Naive thymus-derived CD4-positive, alpha-beta T cell (primary cell): Measurements from ENCODE around the gene SSTR5. TPM values are rescaled to one million over a fixed set of nuclear protein-coding genes. Genes with fewer than 3 reads are reported as not detected.
A peak's percentile ranks its signal among the peaks of the same experiment; 100 is the strongest.

Source experiments
- ATAC-seq: fragments of 150-1000 bp; cut with Tn5 transposase; 2 replicates; pipeline ENCODE4 v1.10.0; 2021; ENCODE audit warnings: mild to moderate bottlenecking, moderate library complexity
- CTCF ChIA-PET: fragments of 350-600 bp; sonication (Branson Sonifier 250); formaldehyde crosslinking; loops from one replicate; lab custom pipeline; 2021; ENCODE audit warnings: antibody characterized with exemption; lab: Charles Lee
- POLR2A ChIA-PET: fragments of 350-600 bp; sonication (Branson Sonifier 250); formaldehyde crosslinking; loops from one replicate; lab custom pipeline; 2021; ENCODE audit warnings: antibody characterized with exemption, inconsistent platforms; lab: Charles Lee
- DNase-seq, 9 donors: peaks; one replicate each; pipeline versions ENCODE4 v3.0.0 to v3.0.0-alpha.2; 2020 to 2022; ENCODE audit warnings: mixed read lengths in 1 of 9
- H3K27ac ChIP-seq: one replicate; pipeline ENCODE4 v1.7.0; 2013; ENCODE audit warnings: mild to moderate bottlenecking, low read depth, low read length, moderate library complexity
- H3K27me3 ChIP-seq, 2 donors: one replicate each; pipeline ENCODE4 v1.7.0; 2013; ENCODE audit warnings: low read length in 2 of 2, mild to moderate bottlenecking in 2 of 2, moderate library complexity in 2 of 2; ENCODE audit not compliant: control insufficient read depth in 2 of 2, insufficient read depth in 2 of 2
- H3K36me3 ChIP-seq, 3 experiments: 1 replicate in 2 of 3; 2 replicates in 1 of 3; pipeline ENCODE4 v1.7.0; 2013; ENCODE audit warnings: low read length in 3 of 3, mild to moderate bottlenecking in 3 of 3, moderate library complexity in 1 of 3; ENCODE audit not compliant: insufficient read depth in 3 of 3, control insufficient read depth in 2 of 3
- H3K4me1 ChIP-seq, 2 donors: one replicate each; pipeline ENCODE4 v1.7.0; 2013; ENCODE audit warnings: low read length in 2 of 2, mild to moderate bottlenecking in 2 of 2, moderate library complexity in 1 of 2; ENCODE audit not compliant: control insufficient read depth in 2 of 2, insufficient read depth in 2 of 2
- H3K4me3 ChIP-seq: 2 replicates; pipeline ENCODE4 v1.7.0; 2013; ENCODE audit warnings: mild to moderate bottlenecking, low read length
- H3K9me3 ChIP-seq, 3 experiments: 1 replicate in 2 of 3; 2 replicates in 1 of 3; pipeline ENCODE4 v1.7.0; 2013; ENCODE audit warnings: low read length in 3 of 3; ENCODE audit not compliant: control insufficient read depth in 2 of 3
- H3K27ac Mint-ChIP-seq, 9 donors: one replicate each; pipeline ENCODE4 v1.8.0; 2020 to 2022; ENCODE audit warnings: mixed read lengths in 9 of 9, mild to moderate bottlenecking in 8 of 9, moderate library complexity in 5 of 9, inconsistent platforms in 2 of 9
- H3K27me3 Mint-ChIP-seq, 5 donors: one replicate each; pipeline ENCODE4 v1.8.0; 2021 to 2022; ENCODE audit warnings: mixed read lengths in 5 of 5, mild to moderate bottlenecking in 1 of 5
- H3K36me3 Mint-ChIP-seq, 5 donors: one replicate each; pipeline ENCODE4 v1.8.0; 2020 to 2022; ENCODE audit warnings: mixed read lengths in 5 of 5, mild to moderate bottlenecking in 3 of 5, inconsistent platforms in 1 of 5
- H3K4me1 Mint-ChIP-seq, 7 donors: one replicate each; pipeline ENCODE4 v1.8.0; 2020 to 2022; ENCODE audit warnings: mixed read lengths in 7 of 7, mild to moderate bottlenecking in 3 of 7, inconsistent platforms in 1 of 7
- H3K4me3 Mint-ChIP-seq, 10 donors: one replicate each; pipeline ENCODE4 v1.8.0; 2020 to 2022; ENCODE audit warnings: mild to moderate bottlenecking in 10 of 10, mixed read lengths in 10 of 10, moderate library complexity in 6 of 10, inconsistent platforms in 2 of 10
- H3K9me3 Mint-ChIP-seq, 11 donors: one replicate each; pipeline ENCODE4 v1.8.0; 2020 to 2022; ENCODE audit warnings: mixed read lengths in 11 of 11, mild to moderate bottlenecking in 4 of 11, inconsistent platforms in 1 of 11, moderate library complexity in 1 of 11
- intact Hi-C, 2 donors: fragments of 100-400 bp; cut with micrococcal nuclease; formaldehyde crosslinking; loops; one replicate each; pipeline ENCODE4 v1.15.1; 2023
- polyA plus RNA-seq, 2 donors: library from polyadenylated mRNA; unstranded; fragments of 300-500 nt; fragmentation: Illumina TruSeq; gene quantifications; one replicate each; pipeline ENCODE4 v1.2.3, GENCODE V29; 2021
- total RNA-seq, 6 experiments: library from RNA in 5 of 6; stranded (reverse) in 5 of 6; gene quantifications; 1 replicate in 5 of 6; 2 replicates in 1 of 6; pipeline ENCODE4 v1.2.3 and lab custom pipeline; 2021 to 2026

Gene SSTR5
- total and polyA plus RNA-seq, 7 experiments from 2014 or later, result not detected

DNA sequence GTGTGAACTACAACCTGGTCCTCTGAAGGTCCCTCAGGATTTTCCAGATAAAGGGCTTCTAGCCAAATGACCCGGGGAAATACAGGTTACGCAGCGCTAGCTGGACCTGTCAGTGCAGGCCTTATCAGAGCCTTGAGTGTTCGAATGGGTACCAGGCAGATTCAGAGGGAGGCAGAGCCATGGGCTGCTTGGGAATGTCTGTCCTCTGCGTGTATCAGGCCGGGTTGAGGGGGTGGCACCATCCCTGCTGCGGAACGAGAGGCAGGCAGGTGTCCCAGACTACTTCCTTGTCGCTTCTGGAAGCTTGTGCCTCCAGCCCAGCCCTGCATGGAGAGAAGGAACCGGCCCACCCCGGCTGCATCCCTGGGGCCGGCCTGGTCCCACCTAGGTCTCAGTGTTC is 33.6 kb upstream of the SSTR5 start:
- Histone ChIP-seq H3K27me3 (no peaks in the 10 kb centered on the region), H3K4me3 (no peak overlapping the region), H3K4me1 (no peaks in the 10 kb centered on the region), H3K27ac (no peak overlapping the region), H3K9me3 (peaks cover 0 to 6% (median 0%) of the 10 kb centered on the region in 3 experiments), H3K36me3 (no peaks in the 10 kb centered on the region)
- ATAC-seq (no peak), DNase-seq (no peak)
- ChIA-PET POLR2A (no interaction called here), CTCF (no interaction called here)
- Mint-ChIP-seq H3K9me3 (peaks cover 0 to 7% (median 0%) of the 10 kb centered on the region in 11 donors), H3K27ac (no peak overlapping the region), H3K4me1 (no peaks in the 10 kb centered on the region), H3K36me3 (peaks cover 0 to 3% (median 0%) of the 10 kb centered on the region in 5 donors), H3K4me3 (no peak overlapping the region), H3K27me3 (no peaks in the 10 kb centered on the region)
- intact Hi-C loops, result no loop called here

DNA sequence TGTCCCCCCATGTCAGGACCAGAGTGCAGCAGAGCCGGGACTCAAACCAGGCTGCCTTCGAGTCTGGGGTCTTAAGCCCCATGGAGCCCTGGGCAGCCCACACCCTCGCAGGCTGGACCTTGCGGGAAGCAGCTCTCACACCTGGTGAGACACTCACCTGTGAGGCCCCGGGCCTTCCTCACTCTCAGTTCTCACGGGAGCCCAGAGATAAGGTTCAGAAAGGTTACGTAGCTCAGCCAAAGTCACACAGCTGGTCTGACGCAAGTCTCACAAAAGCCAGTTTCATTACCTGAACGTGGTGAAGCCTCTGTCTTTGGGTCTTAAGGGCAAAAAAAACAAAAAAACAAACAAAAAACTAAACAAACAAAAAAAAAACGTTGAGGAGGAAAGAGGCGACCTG is 32.8 kb upstream of the SSTR5 start:
- Mint-ChIP-seq H3K27ac (no peak overlapping the region), H3K4me1 (no peaks in the 10 kb centered on the region), H3K36me3 (peaks cover 0 to 3% (median 0%) of the 10 kb centered on the region in 5 donors), H3K4me3 (no peak overlapping the region), H3K9me3 (peaks cover 0 to 7% (median 0%) of the 10 kb centered on the region in 11 donors), H3K27me3 (no peaks in the 10 kb centered on the region)
- Histone ChIP-seq H3K36me3 (no peaks in the 10 kb centered on the region), H3K27ac (no peak overlapping the region), H3K4me3 (no peak overlapping the region), H3K9me3 (peaks cover 0 to 6% (median 0%) of the 10 kb centered on the region in 3 experiments), H3K4me1 (no peaks in the 10 kb centered on the region), H3K27me3 (no peaks in the 10 kb centered on the region)
- intact Hi-C loops, result no loop called here
- no peak for DNase-seq
- POLR2A ChIA-PET, result no interaction called here
- CTCF ChIA-PET, result no interaction called here
- no peak for ATAC-seq

DNA sequence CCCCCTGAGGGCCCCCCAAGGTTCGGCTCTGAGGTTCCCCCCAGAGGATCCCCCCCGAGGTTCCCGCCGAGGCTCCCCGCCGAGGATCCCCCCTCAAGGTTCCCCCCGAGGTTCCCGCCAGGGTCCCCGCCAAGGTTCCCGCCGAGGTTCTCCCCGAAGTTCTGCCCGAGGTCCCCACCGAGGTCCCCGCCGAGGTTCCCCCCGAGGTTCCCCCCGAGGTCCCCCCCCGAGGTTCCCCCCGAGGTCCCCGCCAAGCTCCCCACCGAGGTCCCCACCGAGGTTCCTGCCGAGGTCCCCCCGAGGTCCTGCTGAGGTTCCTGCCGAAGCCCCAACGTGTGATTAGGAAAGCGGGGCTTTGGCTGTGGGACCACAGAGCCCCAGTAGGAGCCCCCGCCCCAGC is 32.2 kb upstream of the SSTR5 start:
- POLR2A ChIA-PET, result no interaction called here

DNA sequence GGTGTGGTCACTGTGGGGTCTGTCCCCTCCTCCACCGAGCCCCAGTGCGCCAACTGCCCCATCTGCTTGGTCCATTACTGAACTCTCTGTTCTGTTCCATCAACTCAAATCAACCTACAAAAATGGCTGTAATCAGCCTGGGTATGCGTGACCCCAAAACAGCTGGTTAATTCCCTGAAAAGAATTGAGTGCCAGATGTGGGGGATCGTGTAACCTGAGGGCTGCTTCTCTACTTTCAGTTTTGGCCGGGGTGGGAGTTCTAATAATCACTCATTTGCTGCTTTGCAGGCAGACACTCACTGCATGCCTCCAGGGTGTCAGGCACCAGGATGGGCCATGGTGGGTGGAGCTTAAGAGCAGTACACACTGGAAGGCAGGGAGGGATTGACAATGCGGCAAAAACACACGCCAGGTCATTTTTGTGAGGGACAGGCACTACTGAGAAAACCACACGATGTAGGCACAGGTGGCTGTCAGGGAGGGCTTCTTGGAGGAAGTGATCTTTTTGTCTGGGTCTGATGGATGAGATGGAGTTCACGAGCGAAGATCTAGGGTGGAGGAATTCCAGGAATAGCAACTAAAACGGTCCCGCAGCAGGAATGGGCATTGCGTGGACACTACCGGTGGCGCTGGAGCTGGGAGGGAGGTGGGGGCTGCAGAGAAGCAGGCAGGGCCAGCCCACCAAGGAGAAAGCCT is 30.4 kb upstream of the SSTR5 start:
- Mint-ChIP-seq H3K27me3 (no peaks in the 10 kb centered on the region), H3K4me1 (no peaks in the 10 kb centered on the region), H3K4me3 (no peak overlapping the region), H3K36me3 (peaks cover 0 to 3% (median 0%) of the 10 kb centered on the region in 5 donors), H3K27ac (peak overlapping the region in 2 of 9 donors; percentile 7 to 22), H3K9me3 (peaks cover 0 to 7% (median 0%) of the 10 kb centered on the region in 11 donors)
- CTCF ChIA-PET, result no interaction called here
- Histone ChIP-seq H3K27me3 (no peaks in the 10 kb centered on the region), H3K4me3 (no peak overlapping the region), H3K36me3 (no peaks in the 10 kb centered on the region), H3K4me1 (no peaks in the 10 kb centered on the region), H3K27ac (no peak overlapping the region), H3K9me3 (peaks cover 0 to 6% (median 0%) of the 10 kb centered on the region in 3 experiments)
- ATAC-seq, result no peak
- intact Hi-C loops, result no loop called here
- POLR2A ChIA-PET, result no interaction called here
- no peak for DNase-seq

More for the DNA sequence above, 32.2 kb upstream of the SSTR5 start:
- CTCF ChIA-PET, result no interaction called here
- no peaks in the 10 kb centered on the region for H3K4me1 ChIP-seq
- Mint-ChIP-seq H3K4me3 (no peak overlapping the region), H3K4me1 (no peaks in the 10 kb centered on the region), H3K27ac (no peak overlapping the region), H3K36me3 (peaks cover 0 to 3% (median 0%) of the 10 kb centered on the region in 5 donors), H3K27me3 (no peaks in the 10 kb centered on the region), H3K9me3 (peaks cover 0 to 7% (median 0%) of the 10 kb centered on the region in 11 donors)
- no peak overlapping the region for H3K4me3 ChIP-seq
- DNase-seq (no peak), ATAC-seq (no peak)
- H3K36me3 ChIP-seq, result no peaks in the 10 kb centered on the region
- no peak overlapping the region for H3K27ac ChIP-seq
- peaks cover 0 to 6% (median 0%) of the 10 kb centered on the region in 3 experiments for H3K9me3 ChIP-seq
- intact Hi-C loops, result no loop called here
- no peaks in the 10 kb centered on the region for H3K27me3 ChIP-seq

DNA sequence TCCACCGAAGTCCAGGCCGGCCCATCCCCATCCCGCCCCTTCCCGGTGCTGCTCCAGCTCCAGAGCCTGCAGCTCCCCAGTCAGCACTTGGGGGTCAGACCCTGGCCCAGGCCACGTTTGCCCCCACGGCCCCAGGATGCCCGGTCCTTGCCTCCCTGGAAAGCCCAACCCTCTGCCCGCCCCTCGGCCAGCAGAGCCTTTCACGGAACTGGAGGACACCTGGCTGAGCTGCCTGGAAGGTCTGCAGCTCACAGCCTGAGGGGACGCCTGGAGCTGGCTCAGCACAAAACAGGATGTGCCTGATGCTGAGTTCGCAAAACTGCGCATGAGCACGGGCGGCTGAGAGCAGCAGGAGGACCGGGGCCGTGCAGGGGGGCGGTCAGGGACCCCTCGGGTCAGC is 29.7 kb upstream of the SSTR5 start:
- peaks cover 0 to 7% (median 0%) of the 10 kb centered on the region in 11 donors for H3K9me3 Mint-ChIP-seq
- no peak overlapping the region for H3K4me3 Mint-ChIP-seq
- Histone ChIP-seq H3K27me3 (no peaks in the 10 kb centered on the region), H3K4me1 (no peaks in the 10 kb centered on the region), H3K9me3 (peaks cover 0 to 6% (median 0%) of the 10 kb centered on the region in 3 experiments), H3K36me3 (no peaks in the 10 kb centered on the region), H3K4me3 (no peak overlapping the region), H3K27ac (no peak overlapping the region)
- ChIA-PET POLR2A (no interaction called here), CTCF (no interaction called here)
- ATAC-seq (no peak), DNase-seq (peak in 1 of 9 donors; percentile 10)
- intact Hi-C loops, result no loop called here
- peaks cover 0 to 3% (median 0%) of the 10 kb centered on the region in 5 donors for H3K36me3 Mint-ChIP-seq
- no peaks in the 10 kb centered on the region for H3K4me1 Mint-ChIP-seq
- peak overlapping the region in 1 of 9 donors; percentile 48 for H3K27ac Mint-ChIP-seq
- no peaks in the 10 kb centered on the region for H3K27me3 Mint-ChIP-seq

DNA sequence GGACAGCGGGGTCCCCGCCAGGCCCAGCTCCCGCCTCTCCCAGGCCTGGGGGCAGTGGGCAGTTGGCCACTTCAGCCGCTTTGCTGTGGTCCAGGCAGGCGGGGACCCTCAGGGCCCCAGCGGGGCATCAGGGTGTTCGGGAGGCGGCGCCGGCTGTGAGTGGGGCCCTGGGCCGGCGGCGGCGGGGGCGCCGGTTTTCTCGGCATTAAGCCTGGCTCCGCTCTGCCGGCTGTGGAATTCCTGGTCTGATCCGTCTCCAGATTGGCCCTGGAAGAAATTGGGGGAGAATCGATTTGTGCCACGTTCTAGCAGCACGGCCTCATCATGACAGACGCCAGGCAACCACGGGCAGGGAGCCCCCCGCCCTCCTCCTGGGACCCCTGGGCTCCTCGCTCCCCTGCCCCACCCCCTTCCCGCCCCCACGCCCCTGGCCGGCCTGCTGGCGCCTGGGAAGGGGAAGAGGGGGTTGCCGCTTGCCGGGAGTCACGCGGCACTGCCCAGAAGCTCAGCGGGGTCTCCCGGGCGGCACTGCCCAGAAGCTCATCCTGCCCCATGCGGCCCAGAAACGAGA is 28.6 kb upstream of the SSTR5 start:
- Mint-ChIP-seq H3K9me3 (peaks cover 0 to 7% (median 0%) of the 10 kb centered on the region in 11 donors), H3K36me3 (peaks cover 0 to 3% (median 0%) of the 10 kb centered on the region in 5 donors), H3K4me1 (no peaks in the 10 kb centered on the region), H3K27me3 (no peaks in the 10 kb centered on the region), H3K27ac (no peak overlapping the region), H3K4me3 (no peak overlapping the region)
- no peak overlapping the region for H3K4me3 ChIP-seq
- no peak overlapping the region for H3K27ac ChIP-seq
- POLR2A ChIA-PET, result no interaction called here
- no peaks in the 10 kb centered on the region for H3K27me3 ChIP-seq
- ATAC-seq (no peak), DNase-seq (no peak)
- CTCF ChIA-PET, result no interaction called here
- no peaks in the 10 kb centered on the region for H3K4me1 ChIP-seq
- intact Hi-C loops, result no loop called here
- H3K9me3 ChIP-seq, result peaks cover 0 to 6% (median 0%) of the 10 kb centered on the region in 3 experiments
- no peaks in the 10 kb centered on the region for H3K36me3 ChIP-seq
